K562 (cell line): ENCODE measurements around the gene ELF1. TPM values are rescaled to one million over a fixed set of nuclear protein-coding genes. Genes with fewer than 3 reads are reported as not detected.
A peak's percentile ranks its signal among the peaks of the same experiment; 100 is the strongest.

ENCODE experiments used
- ATAC-seq: fragments of 200-7000 bp; cut with Tn5 transposase; 3 replicates; pipeline ENCODE4 v1.9.1; 2020; ENCODE audit warnings: moderate library complexity
- BruUV-seq: library from RNA; stranded (reverse); fragments of 400-500 nt; replicated peaks from 2 replicates; lab custom pipeline; 2021; lab: Mats Ljungman, UMichigan
- CTCF ChIA-PET: fragments of 300-600 bp; formaldehyde crosslinking; extraction: SDS; loops from one replicate; lab custom pipeline; 2021; ENCODE audit warnings: low intra/inter-chr PET ratio; lab: Yijun Ruan, JAX
- POLR2A ChIA-PET: fragments of 300-600, 350-650 bp; sonication (Branson Sonifier 250); formaldehyde crosslinking; extraction: SDS; loops from one replicate; lab custom pipeline; 2021; ENCODE audit warnings: antibody characterized with exemption, inconsistent platforms; lab: Yijun Ruan, JAX
- DNase-seq, 4 experiments: peaks; one replicate each; pipeline versions ENCODE4 v3.0.0 to v3.0.0-alpha.2; 2011 to 2018; ENCODE audit warnings: low spot score in 3 of 4, mixed read lengths in 3 of 4; ENCODE audit errors: extremely low read depth in 1 of 4
- FAIRE-seq: peaks from 2 replicates; lab custom pipeline; 2011; peaks lifted over from hg19 to GRCh38; lab: Jason Lieb, UNC
- H2AFZ ChIP-seq: 2 replicates; pipeline ENCODE4 v1.6.0; 2011; ENCODE audit warnings: low read depth, low read length, control low read depth, inconsistent platforms
- H3K27ac ChIP-seq: fragments of 200-600 bp; 3 replicates; pipeline ENCODE4 v1.8.0; 2011; ENCODE audit warnings: low read depth, mild to moderate bottlenecking, control low read depth, inconsistent platforms, low read length, moderate library complexity, mixed read lengths; ENCODE audit errors: extremely low read depth
- H3K27me3 ChIP-seq, 2 experiments: fragments of 300-600 bp in 1 of 2; 2 replicates in 1 of 2; 3 replicates in 1 of 2; pipeline versions ENCODE4 v1.6.0 to v1.8.0; 2011; ENCODE audit warnings: inconsistent platforms in 2 of 2, low read length in 2 of 2, mild to moderate bottlenecking in 1 of 2, mixed read lengths in 1 of 2, moderate library complexity in 1 of 2; ENCODE audit not compliant: control insufficient read depth in 2 of 2, insufficient read depth in 2 of 2
- H3K36me3 ChIP-seq: fragments of 300-600 bp; 3 replicates; pipeline ENCODE4 v1.8.0; 2011; ENCODE audit warnings: mild to moderate bottlenecking, low read length, inconsistent platforms; ENCODE audit not compliant: control insufficient read depth, insufficient read depth
- H3K4me1 ChIP-seq, 2 experiments: fragments of 200-600 bp in 1 of 2; replicated peaks in 1 of 2; 2 replicates in 1 of 2; 3 replicates in 1 of 2; pipeline versions ENCODE4 v1.5.1 to v1.8.0; 2011; ENCODE audit warnings: inconsistent platforms in 2 of 2, low read length in 2 of 2, mild to moderate bottlenecking in 1 of 2, mixed read lengths in 1 of 2, moderate library complexity in 1 of 2; ENCODE audit not compliant: control insufficient read depth in 2 of 2, insufficient read depth in 2 of 2
- H3K4me2 ChIP-seq: 2 replicates; pipeline ENCODE4 v1.6.1; 2011; ENCODE audit warnings: low read length, control low read depth, inconsistent platforms, mixed read lengths; ENCODE audit not compliant: insufficient read depth
- H3K4me3 ChIP-seq: fragments of 200-600 bp; sonication (generic), shearing (Covaris generic); 2 replicates; pipeline ENCODE4 v1.5.1; 2016; ENCODE audit warnings: control low read depth, inconsistent platforms
- H3K79me2 ChIP-seq: fragments of 200-600 bp; 3 replicates; pipeline ENCODE4 v1.8.0; 2011; ENCODE audit warnings: low read length, inconsistent platforms; ENCODE audit not compliant: control insufficient read depth, insufficient read depth
- H3K9ac ChIP-seq, 2 experiments: 2 replicates each; pipeline versions ENCODE4 v1.6.0 to v1.6.1; 2011; ENCODE audit warnings: low read depth in 2 of 2, low read length in 2 of 2, control low read depth in 1 of 2, inconsistent platforms in 1 of 2, mild to moderate bottlenecking in 1 of 2, mixed read lengths in 1 of 2; ENCODE audit not compliant: insufficient read depth in 1 of 2
- H3K9me1 ChIP-seq: one replicate; pipeline ENCODE4 v1.6.0; 2011; ENCODE audit warnings: inconsistent platforms, mild to moderate bottlenecking, low read length, moderate library complexity; ENCODE audit not compliant: control insufficient read depth, insufficient read depth
- H3K9me3 ChIP-seq: replicated peaks from 2 replicates; pipeline ENCODE4 v1.5.1; 2011; ENCODE audit warnings: low read depth, low read length, inconsistent platforms; ENCODE audit not compliant: control insufficient read depth, insufficient read depth
- H4K20me1 ChIP-seq: replicated peaks from 2 replicates; pipeline ENCODE4 v1.6.1; 2011; ENCODE audit warnings: low read length, inconsistent platforms, mixed read lengths; ENCODE audit not compliant: control insufficient read depth, insufficient read depth
- CBFB ChIP-seq: sonication (generic); formaldehyde crosslinking; IDR thresholded peaks from 2 replicates; pipeline ENCODE4 v1.4.0; 2020; ENCODE audit warnings: mild to moderate bottlenecking, missing genetic modification reagents
- RB1 ChIP-seq: fragments of 450-650 bp; IDR thresholded peaks from 2 replicates; pipeline ENCODE4 v1.6.1; 2017; ENCODE audit warnings: low read depth, mild to moderate bottlenecking
- RBFOX2 ChIP-seq: fragments of 200-400 bp; formaldehyde crosslinking; IDR thresholded peaks from 2 replicates; pipeline ENCODE4 v1.6.1; 2017; ENCODE audit warnings: low read depth, mild to moderate bottlenecking, low read length, moderate library complexity
- ZNF384 ChIP-seq: IDR thresholded peaks from 2 replicates; pipeline ENCODE4 v1.6.1; 2012; ENCODE audit warnings: low read depth, low read length, improper control_type of control experiment
- WGBS: fragments of 100-300 bp; shearing (Covaris generic); methylation state at CpG from one replicate; pipeline ENCODE4 v1.1.6; 2016; ENCODE audit warnings: low coverage, mixed read lengths; ENCODE audit not compliant: insufficient coverage; ENCODE audit errors: missing lambda C conversion rate; 5-methylcytosine and 5-hydroxymethylcytosine counted together
- in situ Hi-C: fragments of 300-500 bp; cut with MboI; formaldehyde crosslinking; loops from 4 replicates; pipeline ENCODE4 v1.15.0; 2018; ENCODE audit warnings: inconsistent platforms, mixed read lengths
- intact Hi-C: fragments of 100-400 bp; cut with micrococcal nuclease; formaldehyde crosslinking; loops from 2 replicates; pipeline ENCODE4 v1.14.2; 2022
- polyA plus RNA-seq, 8 experiments: library from polyadenylated mRNA; depleted of rRNA in 4 of 8; stranded (reverse) in 5 of 8; unstranded in 3 of 8; fragments of >200 nt; fragmentation: Nextera tagmentation in 2 of 8; fragmentation: Illumina TruSeq in 1 of 8; extraction: Ambion mirVana in 2 of 8; extraction: Trizol in 1 of 8; gene quantifications; 2 replicates each; pipeline versions ENCODE4 v1.2.1 to v1.2.3, GENCODE V29; 2011 to 2014; ENCODE audit warnings: inconsistent platforms in 1 of 8, missing spikeins in 1 of 8
- total RNA-seq, 7 experiments: library from RNA; depleted of rRNA in 6 of 7; stranded (reverse); fragments of >200 nt in 6 of 7; fragmentation: Illumina TruSeq in 2 of 7; extraction: Trizol in 2 of 7; gene quantifications; 2 replicates each; pipeline versions ENCODE4 v1.2.1 to v1.2.3, GENCODE V29; 2011 to 2021; ENCODE audit warnings: low replicate concordance in 1 of 7

The ELF1 gene
- total and polyA plus RNA-seq, 9 of the 15 experiments (the other 6 are each of a cell fraction or from before 2014, with no cell fraction given) = 24.7 to 54.4 (median 33.4) TPM

DNA sequence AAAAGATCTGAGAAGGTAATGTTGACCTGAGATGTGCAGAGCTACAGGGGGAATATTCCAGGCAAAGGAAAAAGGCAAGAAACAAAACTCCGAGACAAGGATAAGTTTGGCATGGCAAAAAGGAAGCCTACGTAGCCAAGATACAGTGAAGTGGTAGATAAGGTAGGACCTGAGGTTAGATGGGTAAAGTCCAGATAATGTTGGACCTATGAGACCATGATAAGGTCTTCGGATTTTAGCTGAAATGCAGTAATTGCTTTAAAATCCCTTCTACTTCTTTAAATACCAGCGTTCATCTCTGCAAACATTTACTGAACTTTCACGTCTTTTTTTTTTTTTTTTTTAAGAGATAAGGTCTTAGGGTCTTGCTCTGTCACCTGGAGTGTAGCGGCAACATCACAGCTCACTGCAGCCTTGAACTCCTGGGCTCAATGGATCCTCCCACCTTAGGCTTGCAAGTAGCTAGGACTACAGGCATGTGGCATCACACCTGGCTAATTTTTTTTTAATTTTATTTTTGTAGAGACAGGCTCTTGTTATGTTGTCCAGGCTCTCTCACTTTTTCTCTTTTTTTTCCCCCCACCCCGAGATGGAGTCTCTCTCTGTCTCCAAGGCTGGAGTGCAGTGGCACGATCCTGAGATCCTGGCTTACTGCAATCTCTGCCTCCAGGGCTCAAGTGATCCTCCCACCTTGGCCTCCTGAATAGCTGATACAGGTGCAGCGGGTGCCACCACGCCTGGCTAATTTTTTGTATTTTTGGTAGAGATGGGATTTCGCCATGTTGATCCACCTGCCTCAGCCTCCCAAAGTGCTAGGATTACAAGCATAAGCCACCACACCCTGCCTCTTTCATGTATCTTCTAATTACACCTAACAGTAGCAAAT is 38.0 kb upstream of the ELF1 start:
- Histone ChIP-seq H3K9ac (peak overlapping the region in 1 of 2 experiments; percentile 40; a peak in 1 of 4 replicates), H3K36me3 (no peaks in the 10 kb centered on the region; the same call in 2 of the 3 replicates), H4K20me1 (no peaks in the 10 kb centered on the region), H3K9me3 (no peaks in the 10 kb centered on the region), H3K27me3 (no peaks in the 10 kb centered on the region), H3K4me1 (peaks cover 11 to 40% of the 10 kb centered on the region in 2 experiments; a peak in 4 of 5 replicates), H3K9me1 (no peaks in the 10 kb centered on the region), H3K79me2 (peaks cover 93% of the 10 kb centered on the region), H2AFZ (no peak overlapping the region), H3K4me3 (no peak overlapping the region), H3K4me2 (peak overlapping the region; percentile 70), H3K27ac (no peak overlapping the region)
- peak in 1 of 4 experiments; percentile 40 for DNase-seq
- FAIRE-seq = no peak
- intact Hi-C loops (no loop called here), in situ Hi-C loops (loop anchor here (25.0 kb wide), 1 partner anchor 270 kb away; the partner anchor contains the start of gene SLC25A15)
- no peak for TF ChIP-seq CBFB (CRISPR knock-in tag)
- TF ChIP-seq RB1 = no peak
- 0 out of 2 replicates have a peak, but pooled peaks have one; percentile 29 for TF ChIP-seq ZNF384
- no peak for TF ChIP-seq RBFOX2
- ChIA-PET POLR2A (interaction anchor here (0.8 to 1.1 kb wide), 2 partner anchors 10 to 37 kb away, joined by 3 to 4 read pairs; no protein-coding TSS in a partner anchor), CTCF (no interaction called here)
- BruUV-seq = no TSS peak
- no peak for ATAC-seq
- WGBS = 20% methylated on average over 11 of the region's 11 CpGs
